Measurements from ENCODE around the gene EIF1. TPM values are rescaled to one million over a fixed set of nuclear protein-coding genes. Genes with fewer than 3 reads are reported as not detected.

The EIF1 gene
- total and polyA plus RNA-seq, 2 of the 8 experiments (the other 6 are each of a cell fraction or from before 2014, with no cell fraction given) = 175 to 539 TPM

DNA sequence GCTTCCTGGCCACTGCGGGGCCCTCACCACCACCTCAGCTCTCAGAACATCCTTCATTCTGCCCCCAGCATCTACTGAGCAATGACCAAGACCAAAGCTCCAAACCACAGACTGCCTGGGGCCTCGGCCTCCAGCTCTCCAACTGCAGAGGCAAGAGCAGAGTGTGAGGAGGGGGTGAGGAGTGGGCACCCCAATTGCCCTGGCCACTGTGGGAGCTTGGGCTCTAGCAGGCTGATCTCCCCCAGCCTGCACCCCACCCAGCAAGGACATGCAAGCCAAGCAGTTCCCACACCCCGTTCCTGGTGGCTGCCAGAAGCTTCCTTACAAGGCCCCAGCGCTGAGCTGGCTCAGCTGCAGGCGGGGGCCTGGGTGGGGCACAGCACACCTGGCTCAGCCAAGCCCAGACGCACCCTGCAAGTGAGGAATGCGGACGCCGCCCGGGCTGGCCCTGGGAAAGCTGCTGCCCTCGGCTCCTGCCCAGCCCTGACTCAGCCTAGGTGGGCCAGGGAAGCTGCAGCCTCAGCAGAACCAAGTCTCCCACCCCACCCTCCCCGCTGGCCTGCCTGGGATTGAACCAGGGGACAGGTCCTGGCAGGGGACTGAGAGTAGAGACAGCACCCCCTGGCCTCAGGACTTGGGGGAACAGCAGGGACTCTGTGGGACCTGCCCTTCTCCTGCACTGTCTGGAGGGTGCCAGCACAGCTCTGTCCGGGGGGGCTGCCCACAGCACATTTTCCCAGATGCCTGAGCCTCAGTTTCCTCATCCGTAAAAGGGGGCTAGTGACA lies 34.6 kb upstream of the EIF1 start:
- no peak for DNase-seq (ENCODE audit: low read depth in 1 of 2, low spot score in 2 of 2)
- no peak overlapping the region; the same call in 1 of the 2 replicates for H2BK15ac ChIP-seq (ENCODE audit: low read length)
- TF ChIP-seq, protein P1, sequence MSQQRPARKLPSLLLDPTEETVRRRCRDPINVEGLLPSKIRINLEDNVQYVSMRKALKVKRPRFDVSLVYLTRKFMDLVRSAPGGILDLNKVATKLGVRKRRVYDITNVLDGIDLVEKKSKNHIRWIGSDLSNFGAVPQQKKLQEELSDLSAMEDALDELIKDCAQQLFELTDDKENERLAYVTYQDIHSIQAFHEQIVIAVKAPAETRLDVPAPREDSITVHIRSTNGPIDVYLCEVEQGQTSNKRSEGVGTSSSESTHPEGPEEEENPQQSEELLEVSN (IDR thresholded peaks at IDR 0.05) = no peak
- TF ChIP-seq GABPA (IDR thresholded peaks at IDR 0.05; ENCODE audit: borderline replicate concordance, insufficient read depth, low read length) (no peak), NANOG (IDR thresholded peaks at IDR 0.05; ENCODE audit: insufficient read depth, low read depth, low read length, poor library complexity, severe bottlenecking) (no peak), SIX5 (IDR thresholded peaks at IDR 0.05; ENCODE audit: low read depth, low read length) (no peak), ZNF274 (IDR thresholded peaks at IDR 0.05; ENCODE audit: borderline replicate concordance, extremely low read depth, low read length) (no peak), TCF12 (IDR thresholded peaks at IDR 0.05; ENCODE audit: low read depth, low read length) (no peak)
- peak overlapping the region; percentile 32 for H3K18ac ChIP-seq (ENCODE audit: extremely low read depth, low read length)
- H3K4me3 ChIP-seq (ENCODE audit: extremely low read depth in 1 of 4, insufficient read depth in 2 of 4, low read depth in 3 of 4, low read length in 4 of 4) = no peak overlapping the region
- H2BK20ac ChIP-seq (ENCODE audit: low read length) = 0 out of 2 replicates have a peak overlapping the region, but pooled peaks have one; percentile 32
- H3K27ac ChIP-seq (ENCODE audit: low read depth, low read length) = no peak overlapping the region
- H2AFZ ChIP-seq (ENCODE audit: low read length) = no peak overlapping the region
- peak overlapping the region; percentile 27; the same call in 1 of the 2 replicates for H2BK12ac ChIP-seq (ENCODE audit: low read depth, low read length)
- H3K23ac ChIP-seq (ENCODE audit: insufficient read length) = no peak overlapping the region
- H3K27me3 ChIP-seq (replicated peaks in 1 of 4; ENCODE audit: control insufficient read depth in 3 of 4, extremely low read depth in 1 of 4, insufficient read depth in 3 of 4, low read length in 3 of 4) = no peaks in the 10 kb centered on the region
- no peak overlapping the region for H3K9ac ChIP-seq (replicated peaks in 1 of 4; ENCODE audit: extremely low read depth in 1 of 4, low read depth in 3 of 4, low read length in 3 of 4)
- peaks cover 0 to 8% of the 10 kb centered on the region in 2 experiments for H4K20me1 ChIP-seq (replicated peaks in 1 of 2; ENCODE audit: control insufficient read depth in 1 of 2, insufficient read depth in 2 of 2, low read length in 2 of 2)
- no peak overlapping the region for H4K91ac ChIP-seq (replicated peaks; ENCODE audit: insufficient read length, low read length)
- CTCF ChIA-PET (ENCODE audit: partially characterized antibody) = interaction anchor here (0.6 to 20.4 kb wide), 14 partner anchors 9 to 1039 kb away, joined by 3 to 492 read pairs (median 3); partner anchors contain the start of gene KRT17
- no peaks in the 10 kb centered on the region for H3K9me3 ChIP-seq (ENCODE audit: insufficient read depth in 2 of 2, low read depth in 1 of 2, low read length in 1 of 2)
- no peak overlapping the region for H3K56ac ChIP-seq (replicated peaks; ENCODE audit: insufficient read length, low read depth, low read length)
- H4K8ac ChIP-seq (ENCODE audit: extremely low read depth, insufficient read depth, low read length) = peak overlapping the region; percentile 71
- no peak overlapping the region for H4K5ac ChIP-seq (ENCODE audit: insufficient read length, low read depth, low read length)
- H2AK5ac ChIP-seq (ENCODE audit: low read depth, low read length) = 0 out of 2 replicates have a peak overlapping the region, but pooled peaks have one; percentile 39
- peaks cover 0 to 24% (median 8%) of the 10 kb centered on the region in 4 experiments; a peak in 5 of 7 replicates for H3K4me1 ChIP-seq (replicated peaks in 1 of 4; ENCODE audit: control insufficient read depth in 3 of 4, insufficient read depth in 4 of 4, low read length in 3 of 4)
- no peaks in the 10 kb centered on the region for H3K79me2 ChIP-seq (ENCODE audit: control insufficient read depth in 1 of 2, insufficient read depth in 2 of 2, low read length in 2 of 2)
- no peak overlapping the region for H3K4me2 ChIP-seq (ENCODE audit: insufficient read depth in 1 of 2, low read depth in 2 of 2, low read length in 2 of 2)
- no peak overlapping the region for H2BK120ac ChIP-seq (replicated peaks; ENCODE audit: low read depth, low read length)
- WGBS, 2 experiments (ENCODE audit: extremely low coverage in 1 of 2, insufficient coverage in 1 of 2, insufficient read length in 1 of 2, insufficient replicate concordance in 2 of 2, low coverage in 1 of 2, low lambda C conversion rate in 2 of 2, missing lambda C conversion rate in 1 of 2) = 90% methylated on average over 13 of the region's 14 CpGs; no CpG with 5 or more reads in 1 of the 2 experiments
- H3K36me3 ChIP-seq (ENCODE audit: control insufficient read depth in 2 of 4, insufficient read depth in 4 of 4, low read length in 3 of 4) = no peaks in the 10 kb centered on the region
- H3K14ac ChIP-seq (ENCODE audit: insufficient read length) = no peak overlapping the region
- no peak overlapping the region; the same call in 1 of the 2 replicates for H2BK5ac ChIP-seq (ENCODE audit: low read depth, low read length)
- no peak for FAIRE-seq
- H3K23me2 ChIP-seq (ENCODE audit: low read depth, low read length) = peaks cover 11% of the 10 kb centered on the region; the same call in 1 of the 2 replicates
- no peaks in the 10 kb centered on the region for H3K79me1 ChIP-seq (ENCODE audit: low read depth, low read length)
- H3K4ac ChIP-seq (replicated peaks; ENCODE audit: insufficient read length, low read depth, low read length) = no peak overlapping the region
- POLR2A ChIA-PET (ENCODE audit: partially characterized antibody) = interaction anchor here (1.1 to 1.8 kb wide), 2 partner anchors 10 to 34 kb away, joined by 4 to 8 read pairs; partner anchors contain the start of gene EIF1
